ENCODE measurements around the gene NEB.

DNA sequence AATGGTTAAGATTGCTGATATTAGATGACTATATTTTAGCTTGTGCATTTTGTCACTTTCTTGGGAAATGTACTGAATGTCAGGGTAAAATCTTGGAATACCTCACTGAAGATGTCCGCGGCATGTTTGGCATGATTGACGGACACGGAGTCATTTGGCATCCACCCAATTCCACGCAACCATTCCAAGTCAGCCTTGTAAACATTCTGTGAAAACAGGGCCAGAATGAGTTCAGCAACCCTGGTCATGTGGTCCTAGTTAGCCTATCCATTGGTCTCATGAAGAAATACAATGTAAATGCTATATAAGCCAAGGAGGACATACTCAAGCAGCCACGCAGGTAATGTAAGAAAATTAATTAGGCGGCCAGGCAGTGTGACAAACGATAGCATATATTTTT, 165.1 kb downstream of the NEB start:
- no peak for TF ChIP-seq KDM1A (IDR thresholded peaks at IDR 0.05; ENCODE audit: low read depth)
- TF ChIP-seq, protein P1, sequence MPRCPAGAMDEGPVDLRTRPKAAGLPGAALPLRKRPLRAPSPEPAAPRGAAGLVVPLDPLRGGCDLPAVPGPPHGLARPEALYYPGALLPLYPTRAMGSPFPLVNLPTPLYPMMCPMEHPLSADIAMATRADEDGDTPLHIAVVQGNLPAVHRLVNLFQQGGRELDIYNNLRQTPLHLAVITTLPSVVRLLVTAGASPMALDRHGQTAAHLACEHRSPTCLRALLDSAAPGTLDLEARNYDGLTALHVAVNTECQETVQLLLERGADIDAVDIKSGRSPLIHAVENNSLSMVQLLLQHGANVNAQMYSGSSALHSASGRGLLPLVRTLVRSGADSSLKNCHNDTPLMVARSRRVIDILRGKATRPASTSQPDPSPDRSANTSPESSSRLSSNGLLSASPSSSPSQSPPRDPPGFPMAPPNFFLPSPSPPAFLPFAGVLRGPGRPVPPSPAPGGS (IDR thresholded peaks at IDR 0.05): no peak
- no peak for TF ChIP-seq RNF2 (IDR thresholded peaks at IDR 0.05; ENCODE audit: borderline replicate concordance, low read depth)
- TF ChIP-seq POLR2A (IDR thresholded peaks at IDR 0.05; ENCODE audit: low read length): no peak
- TF ChIP-seq BHLHE40 (IDR thresholded peaks at IDR 0.05; ENCODE audit: low read depth, low read length): no peak
- TF ChIP-seq, protein P2, sequence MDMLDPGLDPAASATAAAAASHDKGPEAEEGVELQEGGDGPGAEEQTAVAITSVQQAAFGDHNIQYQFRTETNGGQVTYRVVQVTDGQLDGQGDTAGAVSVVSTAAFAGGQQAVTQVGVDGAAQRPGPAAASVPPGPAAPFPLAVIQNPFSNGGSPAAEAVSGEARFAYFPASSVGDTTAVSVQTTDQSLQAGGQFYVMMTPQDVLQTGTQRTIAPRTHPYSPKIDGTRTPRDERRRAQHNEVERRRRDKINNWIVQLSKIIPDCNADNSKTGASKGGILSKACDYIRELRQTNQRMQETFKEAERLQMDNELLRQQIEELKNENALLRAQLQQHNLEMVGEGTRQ (IDR thresholded peaks at IDR 0.05): no peak
- TF ChIP-seq, protein P3, sequence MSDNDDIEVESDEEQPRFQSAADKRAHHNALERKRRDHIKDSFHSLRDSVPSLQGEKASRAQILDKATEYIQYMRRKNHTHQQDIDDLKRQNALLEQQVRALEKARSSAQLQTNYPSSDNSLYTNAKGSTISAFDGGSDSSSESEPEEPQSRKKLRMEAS (IDR thresholded peaks at IDR 0.05): no peak
- TF ChIP-seq, protein P4, sequence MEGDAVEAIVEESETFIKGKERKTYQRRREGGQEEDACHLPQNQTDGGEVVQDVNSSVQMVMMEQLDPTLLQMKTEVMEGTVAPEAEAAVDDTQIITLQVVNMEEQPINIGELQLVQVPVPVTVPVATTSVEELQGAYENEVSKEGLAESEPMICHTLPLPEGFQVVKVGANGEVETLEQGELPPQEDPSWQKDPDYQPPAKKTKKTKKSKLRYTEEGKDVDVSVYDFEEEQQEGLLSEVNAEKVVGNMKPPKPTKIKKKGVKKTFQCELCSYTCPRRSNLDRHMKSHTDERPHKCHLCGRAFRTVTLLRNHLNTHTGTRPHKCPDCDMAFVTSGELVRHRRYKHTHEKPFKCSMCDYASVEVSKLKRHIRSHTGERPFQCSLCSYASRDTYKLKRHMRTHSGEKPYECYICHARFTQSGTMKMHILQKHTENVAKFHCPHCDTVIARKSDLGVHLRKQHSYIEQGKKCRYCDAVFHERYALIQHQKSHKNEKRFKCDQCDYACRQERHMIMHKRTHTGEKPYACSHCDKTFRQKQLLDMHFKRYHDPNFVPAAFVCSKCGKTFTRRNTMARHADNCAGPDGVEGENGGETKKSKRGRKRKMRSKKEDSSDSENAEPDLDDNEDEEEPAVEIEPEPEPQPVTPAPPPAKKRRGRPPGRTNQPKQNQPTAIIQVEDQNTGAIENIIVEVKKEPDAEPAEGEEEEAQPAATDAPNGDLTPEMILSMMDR (IDR thresholded peaks at IDR 0.05): no peak
